HEK293T (cell line): ENCODE results near the gene RAE1.
"Not testable (repeated sequence)": the region's sequence is repeated elsewhere in the genome, so short reads cannot be mapped to it uniquely, and the experiment has no call there.

ENCODE experiments used
- ELF4 ChIP-seq: fragments of 450-650 bp; IDR thresholded peaks from 2 replicates; pipeline ENCODE4 v1.6.1; 2017; ENCODE audit warnings: antibody characterized with exemption
- FOXA1 ChIP-seq: fragments of 450-650 bp; IDR thresholded peaks from 2 replicates; pipeline ENCODE4 v1.6.1; 2016; ENCODE audit warnings: mild to moderate bottlenecking
- FOXM1 ChIP-seq: fragments of 450-650 bp; IDR thresholded peaks from 2 replicates; pipeline ENCODE4 v1.6.1; 2017; ENCODE audit warnings: mild to moderate bottlenecking, borderline replicate concordance
- LEF1 ChIP-seq: fragments of 450-650 bp; IDR thresholded peaks from 2 replicates; pipeline ENCODE4 v1.6.1; 2017; ENCODE audit warnings: mild to moderate bottlenecking, borderline replicate concordance
- PKNOX1 ChIP-seq: fragments of 450-650 bp; IDR thresholded peaks from 2 replicates; pipeline ENCODE4 v1.6.1; 2016
- SP1 ChIP-seq: fragments of 450-650 bp; IDR thresholded peaks from 2 replicates; pipeline ENCODE4 v1.6.1; 2017
- SUZ12 ChIP-seq: fragments of 450-650 bp; IDR thresholded peaks from 2 replicates; pipeline ENCODE4 v1.6.1; 2016; ENCODE audit warnings: mild to moderate bottlenecking

DNA sequence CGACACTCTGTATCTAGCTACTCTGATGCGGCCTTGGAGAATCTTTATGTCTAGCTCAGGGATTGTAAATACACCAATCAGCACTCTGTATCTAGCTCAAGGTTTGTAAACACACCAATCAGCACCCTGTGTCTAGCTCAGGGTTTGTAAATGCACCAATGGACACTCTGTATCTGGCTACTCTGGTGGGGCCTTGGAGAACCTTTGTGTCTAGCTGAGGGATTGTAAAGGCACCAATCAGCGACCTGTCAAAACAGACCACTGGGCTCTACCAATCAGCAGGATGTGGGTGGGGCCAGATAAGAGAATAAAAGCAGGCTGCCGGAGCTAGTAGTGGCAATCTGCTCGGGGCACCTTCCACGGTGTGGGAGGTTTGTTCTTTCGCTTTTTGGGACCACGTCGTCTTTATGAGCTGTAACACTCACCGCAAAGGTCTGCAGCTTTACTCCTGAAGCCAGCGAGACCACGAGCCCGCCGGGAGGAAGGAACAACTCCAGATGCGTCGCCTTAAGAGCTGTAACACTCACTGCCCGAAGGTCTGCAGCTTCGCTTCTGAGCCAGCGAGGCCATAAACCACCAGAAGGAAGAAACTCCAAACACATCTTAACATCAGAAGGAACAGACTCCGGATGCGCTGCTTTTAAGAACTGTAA is 2.0 kb upstream of the RAE1 start:
- TF ChIP-seq ELF4, PKNOX1, SP1, SUZ12, FOXM1, LEF1, FOXA1: not testable (repeated sequence)
